ENCODE data around the gene EXOSC6. TPM values are rescaled to one million over a fixed set of nuclear protein-coding genes. Genes with fewer than 3 reads are reported as not detected.

EXOSC6 gene
- polyA plus RNA-seq (2012; ENCODE audit: insufficient read length, low read depth), result 8.1 TPM

DNA sequence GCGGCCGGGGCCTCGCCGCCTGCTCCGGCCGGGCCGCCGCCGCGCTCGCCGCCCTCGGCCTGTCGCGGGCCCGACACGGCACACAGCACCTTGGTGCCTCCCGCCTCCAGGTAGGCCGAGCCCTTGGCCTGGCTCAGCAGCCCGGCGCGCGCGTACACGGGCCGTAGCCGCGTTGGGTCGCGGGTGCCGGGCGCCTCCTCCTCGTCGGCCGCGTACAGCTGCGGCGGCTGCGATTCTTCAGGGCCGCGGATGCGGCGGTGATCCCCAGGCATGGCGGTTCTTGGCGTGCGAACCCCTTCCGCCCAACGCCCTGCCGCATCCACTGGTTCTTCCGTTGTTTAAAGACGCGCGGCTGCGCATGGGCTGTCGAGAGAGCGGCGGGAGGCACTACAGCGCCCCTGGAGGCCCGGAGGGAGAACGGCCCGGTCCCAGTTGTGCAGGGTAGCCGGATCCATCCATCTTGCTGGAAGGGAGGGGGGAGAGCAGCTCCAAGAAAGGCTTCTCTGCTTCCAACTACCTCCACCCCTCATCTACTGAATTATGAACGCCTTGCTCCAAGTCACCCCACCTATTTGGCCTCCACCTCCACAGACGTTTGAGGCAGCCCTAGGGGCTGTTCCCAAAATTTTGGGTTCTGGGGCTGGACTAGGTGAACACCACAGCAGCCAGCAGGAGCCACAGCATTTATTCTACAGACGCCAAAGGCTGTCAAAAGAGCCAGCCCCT is at the start of gene EXOSC6:
TSS of gene EXOSC6 (minus strand) at position 312 of the 726 bp plus-strand sequence. CDS start at position 272, 40 bp downstream.
- TF ChIP-seq FOXP2 (optimal IDR thresholded peaks at IDR 0.05; ENCODE audit: borderline replicate concordance, extremely low read depth, extremely low read length, insufficient read depth) (peak; percentile 70), REST (IDR thresholded peaks at IDR 0.05; ENCODE audit: insufficient read depth in 1 of 2, low read depth in 2 of 2, low read length in 2 of 2) (no peak; a peak in 1 of 4 replicates), TAF1 (IDR thresholded peaks at IDR 0.05; ENCODE audit: borderline replicate concordance, insufficient read depth, low read length) (peak; percentile 61; the same call in 1 of the 2 replicates), SIN3A (IDR thresholded peaks at IDR 0.05; ENCODE audit: borderline replicate concordance, insufficient read depth, low read length) (0 out of 2 replicates have a peak, but pooled peaks have one; percentile 34), POLR2AphosphoS5 (IDR thresholded peaks at IDR 0.05; ENCODE audit: low read depth, low read length) (peak; percentile 92; the same call in 1 of the 2 replicates)

GRCh38 chr16:70301121-70301520 is 49.4 kb upstream of the EXOSC6 start:
- TF ChIP-seq REST (IDR thresholded peaks at IDR 0.05; ENCODE audit: insufficient read depth in 1 of 2, low read depth in 2 of 2, low read length in 2 of 2) (no peak), SIN3A (IDR thresholded peaks at IDR 0.05; ENCODE audit: borderline replicate concordance, insufficient read depth, low read length) (no peak), FOXP2 (optimal IDR thresholded peaks at IDR 0.05; ENCODE audit: borderline replicate concordance, extremely low read depth, extremely low read length, insufficient read depth) (no peak), POLR2AphosphoS5 (IDR thresholded peaks at IDR 0.05; ENCODE audit: low read depth, low read length) (no peak), TAF1 (IDR thresholded peaks at IDR 0.05; ENCODE audit: borderline replicate concordance, insufficient read depth, low read length) (no peak)

GRCh38 chr16:70298988-70299938 is 47.5 kb upstream of the EXOSC6 start, which contains the start of gene DDX19B:
DDX19B (plus strand) TSS chr16:70299186; CDS start chr16:70299298, 112 bp downstream.
- TF ChIP-seq REST (IDR thresholded peaks at IDR 0.05; ENCODE audit: insufficient read depth in 1 of 2, low read depth in 2 of 2, low read length in 2 of 2) (no peak), TAF1 (IDR thresholded peaks at IDR 0.05; ENCODE audit: borderline replicate concordance, insufficient read depth, low read length) (0 out of 2 replicates have a peak, but pooled peaks have one; percentile 37), FOXP2 (optimal IDR thresholded peaks at IDR 0.05; ENCODE audit: borderline replicate concordance, extremely low read depth, extremely low read length, insufficient read depth) (peak; percentile 61), POLR2AphosphoS5 (IDR thresholded peaks at IDR 0.05; ENCODE audit: low read depth, low read length) (peak; percentile 65), SIN3A (IDR thresholded peaks at IDR 0.05; ENCODE audit: borderline replicate concordance, insufficient read depth, low read length) (no peak)

DNA sequence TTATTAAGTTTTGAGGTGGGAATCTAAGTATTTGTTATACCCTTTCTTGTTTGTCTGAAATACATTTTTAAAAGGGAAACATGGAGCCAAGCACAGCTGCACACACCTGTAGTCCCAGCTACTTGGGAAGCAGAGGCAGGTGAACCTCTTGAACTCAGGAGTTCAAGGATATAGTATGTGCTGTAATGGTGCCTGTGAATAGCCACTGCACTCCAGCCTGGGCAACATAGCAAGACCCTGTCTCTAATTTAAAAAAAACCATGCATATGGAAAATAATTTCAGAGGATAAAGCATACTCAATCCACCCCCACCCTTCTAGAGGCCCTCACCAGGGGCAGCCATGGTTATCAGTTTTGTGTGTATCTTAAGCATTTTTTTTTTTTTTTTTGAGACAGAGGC is 43.9 kb upstream of the EXOSC6 start:
- no peak for TF ChIP-seq SIN3A (IDR thresholded peaks at IDR 0.05; ENCODE audit: borderline replicate concordance, insufficient read depth, low read length)
- TF ChIP-seq FOXP2 (optimal IDR thresholded peaks at IDR 0.05; ENCODE audit: borderline replicate concordance, extremely low read depth, extremely low read length, insufficient read depth), result no peak
- TF ChIP-seq POLR2AphosphoS5 (IDR thresholded peaks at IDR 0.05; ENCODE audit: low read depth, low read length), result no peak
- no peak for TF ChIP-seq REST (IDR thresholded peaks at IDR 0.05; ENCODE audit: insufficient read depth in 1 of 2, low read depth in 2 of 2, low read length in 2 of 2)
- no peak for TF ChIP-seq TAF1 (IDR thresholded peaks at IDR 0.05; ENCODE audit: borderline replicate concordance, insufficient read depth, low read length)
